HG03342 (cell line): ENCODE results near the gene SPCS1.
"Not testable (repeated sequence)": the region's sequence is repeated elsewhere in the genome, so short reads cannot be mapped to it uniquely, and the experiment has no call there.

ENCODE experiments used
- ATAC-seq: cut with Tn5 transposase; IDR thresholded peaks from one replicate; pipeline ENCODE4 v1.9.1; 2021; ENCODE audit warnings: mild to moderate bottlenecking, moderate library complexity; ENCODE audit not compliant: unreplicated experiment

Gene SPCS1

GRCh38 chr3:52705688-52706686, at the start of gene SPCS1, which contains the start of gene GLT8D1:
Gene SPCS1 (plus strand): TSS chr3:52706106. CDS start chr3:52706247, 141 bp downstream.
Gene GLT8D1 (minus strand): TSS chr3:52705791. CDS start chr3:52700460, 5,331 bp downstream.
- ATAC-seq = peak; percentile 82

- ATAC-seq = no peak
Observed at GRCh38 chr3:52660046-52660445, 45.9 kb upstream of the SPCS1 start.

- no peak for ATAC-seq
Observed at GRCh38 chr3:52663098-52663497, 42.8 kb upstream of the SPCS1 start.

- ATAC-seq = peak; percentile 72
Observed at GRCh38 chr3:52670621-52671521, 35.0 kb upstream of the SPCS1 start.

GRCh38 chr3:52671676-52672075, 34.2 kb upstream of the SPCS1 start:
- ATAC-seq = no peak

GRCh38 chr3:52676201-52676600, 29.7 kb upstream of the SPCS1 start:
- ATAC-seq = not testable (repeated sequence)

GRCh38 chr3:52678265-52679198, 27.4 kb upstream of the SPCS1 start:
- no peak for ATAC-seq

- no peak for ATAC-seq
Observed at GRCh38 chr3:52679199-52679538, 26.7 kb upstream of the SPCS1 start.

- ATAC-seq = no peak
Observed at GRCh38 chr3:52679811-52680210, 26.1 kb upstream of the SPCS1 start.

GRCh38 chr3:52681596-52681995, 24.3 kb upstream of the SPCS1 start:
- ATAC-seq = no peak

GRCh38 chr3:52682016-52682415, 23.9 kb upstream of the SPCS1 start:
- ATAC-seq = no peak

GRCh38 chr3:52683611-52684010, 22.3 kb upstream of the SPCS1 start:
- no peak for ATAC-seq

- ATAC-seq = no peak
Observed at GRCh38 chr3:52684184-52684583, 21.7 kb upstream of the SPCS1 start.

GRCh38 chr3:52685285-52685708, 20.6 kb upstream of the SPCS1 start:
- ATAC-seq = peak; percentile 70

GRCh38 chr3:52685709-52686691, 19.9 kb upstream of the SPCS1 start, which contains the start of the genes GNL3 and PBRM1:
Gene GNL3 (plus strand): TSS chr3:52686032. CDS start chr3:52686093, 61 bp downstream.
Gene PBRM1 (minus strand): TSS chr3:52685913.
- peak; percentile 72 for ATAC-seq

- ATAC-seq = no peak
Observed at GRCh38 chr3:52688266-52688665, 17.6 kb upstream of the SPCS1 start.

- no peak for ATAC-seq
Observed at GRCh38 chr3:52689151-52689550, 16.8 kb upstream of the SPCS1 start.

- ATAC-seq = no peak
Observed at GRCh38 chr3:52690560-52690959, 15.3 kb upstream of the SPCS1 start.

GRCh38 chr3:52693071-52693470, 12.8 kb upstream of the SPCS1 start:
- ATAC-seq = no peak
